ENCODE results near the gene DRGX. TPM values are rescaled to one million over a fixed set of nuclear protein-coding genes. Genes with fewer than 3 reads are reported as not detected.

Gene DRGX
- total RNA-seq (2012; rRNA removed): not detected in 2 replicates
- polyA plus RNA-seq (2012; rRNA removed): not detected in 2 replicates
- not detected in 2 replicates for polyA plus RNA-seq (2012; cell fraction: cytosol; rRNA removed)
- polyA plus RNA-seq (2012; cell fraction: nucleus; rRNA removed; ENCODE audit: low replicate concordance): not detected in 2 replicates
- Bru-seq, nascent RNA: percentile 12 among the genes with signal in this experiment
- percentile 7 among the genes with signal in this experiment for BruChase-seq, experiment 1, labeled RNA remaining after a 6-hour chase
- BruChase-seq, experiment 2, labeled RNA remaining after a 2-hour chase: percentile 3 among the genes with signal in this experiment
- long read RNA-seq: 0 reads

DNA sequence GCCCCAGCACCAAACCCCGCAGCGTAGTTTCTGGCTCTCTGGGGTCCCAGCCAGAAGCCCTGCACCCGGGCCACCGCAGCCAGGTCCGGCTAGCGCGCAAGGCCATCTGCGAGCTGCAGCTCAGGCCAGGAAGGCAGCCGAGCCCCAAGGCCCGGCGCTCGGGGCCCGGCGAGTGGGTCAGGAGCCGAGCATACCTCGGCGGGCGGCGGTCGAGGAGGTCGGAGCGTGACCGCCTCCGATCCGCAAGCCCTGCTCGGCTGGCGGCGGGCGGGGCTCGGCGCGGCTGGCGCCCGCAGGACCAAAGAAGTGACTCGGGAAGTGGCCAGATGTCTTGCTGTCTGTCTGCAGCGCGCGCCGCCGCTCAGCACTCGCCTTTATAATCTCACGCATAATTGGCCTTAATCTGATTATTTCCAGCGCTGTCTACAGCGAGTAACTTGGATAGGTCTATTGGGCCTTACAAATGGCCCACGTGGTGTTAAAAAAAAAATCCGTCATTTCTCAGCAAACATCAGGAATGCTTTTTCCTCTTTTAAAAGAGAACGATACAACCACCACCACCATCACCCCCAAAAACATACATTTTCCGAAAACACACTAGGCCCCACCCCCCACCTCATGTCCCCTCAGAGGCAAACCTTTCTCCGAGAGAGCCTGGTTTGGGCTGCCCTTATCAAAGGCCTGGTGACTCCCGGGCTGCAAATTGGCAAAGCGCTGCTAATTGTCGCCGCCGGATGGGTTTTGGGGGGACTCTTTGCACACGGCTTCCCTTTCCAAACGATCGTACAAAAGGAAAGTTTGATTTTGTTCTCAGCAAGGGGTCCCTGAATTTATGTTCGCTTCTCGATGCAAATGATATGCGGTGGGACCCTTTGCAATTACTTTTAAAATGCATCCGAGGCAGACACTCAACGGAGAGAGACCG, at the start of gene DRGX:
Gene DRGX, minus strand, starts transcription at position 349 of the 925 bp plus-strand sequence. CDS start 649 bp downstream, outside the sequence.
- H3K14ac ChIP-seq (replicated peaks; ENCODE audit: low read depth, low read length): no peak within 1 kb of the TSS
- H4K91ac ChIP-seq (ENCODE audit: insufficient read depth, low read depth, low read length): no peak within 1 kb of the TSS
- no peak within 1 kb of the TSS for H3K18ac ChIP-seq (ENCODE audit: low read depth, low read length)
- H4K5ac ChIP-seq (ENCODE audit: low read depth, low read length): no peak within 1 kb of the TSS
- no peak within 1 kb of the TSS for H3K23ac ChIP-seq (ENCODE audit: low read depth, low read length)
- ATAC-seq (ENCODE audit: low read depth): no peak
- H3K4me3 ChIP-seq (ENCODE audit: insufficient read depth, low read depth, low read length): no peak within 1 kb of the TSS
- 5% methylated on average over 26 of the region's 63 CpGs; no CpG with 5 or more reads in 1 of the 2 experiments for WGBS, 2 experiments (ENCODE audit: extremely low coverage in 2 of 2, insufficient read length in 1 of 2)
- H3K9me1 ChIP-seq (ENCODE audit: insufficient read depth, low read length): no peaks in the 10 kb centered on the region
- no peak within 1 kb of the TSS for H2BK5ac ChIP-seq (ENCODE audit: low read depth, low read length, poor library complexity, severe bottlenecking)
- H3K36me3 ChIP-seq (ENCODE audit: control insufficient read depth, insufficient read depth, low read length): no peaks in the 10 kb centered on the region
- H2AK5ac ChIP-seq (ENCODE audit: low read depth, low read length): no peak within 1 kb of the TSS
- H2BK120ac ChIP-seq (ENCODE audit: low read depth, low read length): no peak within 1 kb of the TSS
- no peak within 1 kb of the TSS for H3K9ac ChIP-seq (ENCODE audit: low read depth, low read length)
- H2BK20ac ChIP-seq (ENCODE audit: low read depth, low read length): no peak within 1 kb of the TSS
- no peak within 1 kb of the TSS for H3K56ac ChIP-seq (ENCODE audit: extremely low read depth, insufficient read depth, low read length)
- CTCF ChIA-PET: no interaction called here
- no peak within 1 kb of the TSS for H3K4ac ChIP-seq (ENCODE audit: low read depth, low read length)
- H2AK9ac ChIP-seq (replicated peaks; ENCODE audit: low read depth, low read length, poor library complexity): no peak within 1 kb of the TSS
- no peaks in the 10 kb centered on the region for H3K79me1 ChIP-seq (ENCODE audit: low read depth in 1 of 2, low read length in 2 of 2)
- dilution Hi-C loops (cut with HindIII; ENCODE audit: low sequenced_read_pairs, unreplicated experiment) (no loop called here), intact Hi-C loops (cut with micrococcal nuclease) (no loop called here), in situ Hi-C loops (cut with MboI; ENCODE audit: low sequenced_read_pairs) (no loop called here)
- POLR2A ChIA-PET (ENCODE audit: unreplicated experiment): no interaction called here
- no peaks in the 10 kb centered on the region for H3K4me1 ChIP-seq (ENCODE audit: control insufficient read depth, insufficient read depth, low read length)
- no TSS peak for BruUV-seq (replicated peaks)
- no peak within 1 kb of the TSS for H2BK15ac ChIP-seq (ENCODE audit: low read depth, low read length)
- H3K9me3 ChIP-seq (ENCODE audit: control insufficient read depth, insufficient read depth, low read length): no peaks in the 10 kb centered on the region
- no peak for DNase-seq
- no peak within 1 kb of the TSS for H3K4me2 ChIP-seq (ENCODE audit: low read depth, low read length)
- H3K27ac ChIP-seq (ENCODE audit: insufficient read depth, low read length): no peak within 1 kb of the TSS
- H3K27me3 ChIP-seq (ENCODE audit: control insufficient read depth, insufficient read depth, low read length): peaks cover 73% of the 10 kb centered on the region
- H2AFZ ChIP-seq (replicated peaks; ENCODE audit: low read length, poor library complexity): no peak within 1 kb of the TSS
- TF ChIP-seq POLR2A (IDR thresholded peaks at IDR 0.05; ENCODE audit: low read depth, low read length) (no peak), CHD1 (IDR thresholded peaks at IDR 0.05; ENCODE audit: low read depth, low read length) (no peak), FOS (IDR thresholded peaks at IDR 0.05; ENCODE audit: low read depth, low read length) (no peak), RAD21 (IDR thresholded peaks at IDR 0.05; ENCODE audit: low read length) (no peak)
- no peak within 1 kb of the TSS for H4K8ac ChIP-seq (ENCODE audit: low read depth in 2 of 2, low read length in 2 of 2)
- peaks cover 5% of the 10 kb centered on the region; the same call in 1 of the 2 replicates for H4K20me1 ChIP-seq (ENCODE audit: insufficient read depth, low read length)

Data from IMR-90 (cell line).